Erythroblast (primary cell): ENCODE data around the gene HORMAD1.

Source experiments
- GATA1 ChIP-seq: IDR thresholded peaks from 2 replicates; pipeline ENCODE4 v1.6.1; 2011; ENCODE audit warnings: low read depth, mild to moderate bottlenecking, control low read depth, low read length, moderate library complexity
- POLR2A ChIP-seq: IDR thresholded peaks from 2 replicates; pipeline ENCODE4 v1.6.1; 2011; ENCODE audit warnings: mild to moderate bottlenecking, low read length

- no peak for TF ChIP-seq POLR2A
- TF ChIP-seq GATA1, result no peak
Observed at GRCh38 chr1:150660584-150660983, 60.1 kb downstream of the HORMAD1 start.
